Esophagus squamous epithelium (tissue), 5 donors: ENCODE results near the gene NKD1. TPM values are rescaled to one million over a fixed set of nuclear protein-coding genes. Genes with fewer than 3 reads are reported as not detected.

Experiments used
- DNase-seq: peaks from one replicate; lab custom pipeline; 2025; lab: John Stamatoyannopoulos, UW
- H3K27ac ChIP-seq, 4 donors: fragments of 200-600 bp; sonication (generic); one replicate each; pipeline ENCODE4 v1.5.1; 2016 to 2019; ENCODE audit warnings: mild to moderate bottlenecking in 1 of 4
- H3K27me3 ChIP-seq, 4 donors: fragments of 200-600 bp; sonication (generic); 1 replicate in 3 of 4; 2 replicates in 1 of 4; pipeline versions ENCODE4 v1.5.1 to v1.6.0; 2017 to 2021; ENCODE audit warnings: antibody characterized with exemption in 1 of 4
- H3K36me3 ChIP-seq, 3 donors: fragments of 200-600 bp; sonication (generic); one replicate each; pipeline ENCODE4 v1.5.1; 2016 to 2019
- H3K4me1 ChIP-seq, 3 donors: fragments of 200-600 bp; sonication (generic); one replicate each; pipeline ENCODE4 v1.5.1; 2017 to 2019
- H3K4me3 ChIP-seq, 4 donors: fragments of 200-600 bp; sonication (generic); 1 replicate in 3 of 4; 2 replicates in 1 of 4; pipeline ENCODE4 v1.5.1; 2016 to 2019; ENCODE audit warnings: mild to moderate bottlenecking in 2 of 4, moderate library complexity in 1 of 4
- H3K9me3 ChIP-seq, 3 donors: fragments of 200-600 bp; sonication (generic); one replicate each; pipeline ENCODE4 v1.5.1; 2016 to 2019
- CTCF ChIP-seq, 6 experiments: fragments of 450-650 bp in 4 of 6; fragments of 200-600 bp in 2 of 6; sonication (generic) in 2 of 6; IDR thresholded peaks; one replicate each; pipeline ENCODE4 v1.5.1; 2016 to 2019; ENCODE audit warnings: antibody characterized with exemption in 6 of 6, mild to moderate bottlenecking in 4 of 6, moderate library complexity in 4 of 6
- POLR2A ChIP-seq, 4 donors: fragments of 450-650 bp; IDR thresholded peaks; one replicate each; pipeline ENCODE4 v1.6.1; 2017; ENCODE audit warnings: antibody characterized with exemption in 4 of 4, mild to moderate bottlenecking in 4 of 4, moderate library complexity in 3 of 4
- WGBS, 2 donors: methylation state at CpG; one replicate each; pipeline ENCODE4 v1.1.5; 2018; 5-methylcytosine and 5-hydroxymethylcytosine counted together
- intact Hi-C: fragments of 100-400 bp; cut with DNase I; formaldehyde crosslinking; loops from one replicate; pipeline ENCODE4 v1.15.0; 2022
- total RNA-seq, 4 donors: library from RNA; depleted of rRNA; stranded (reverse); fragments of >200 nt; gene quantifications; one replicate each; pipeline ENCODE4 v1.1.0, GENCODE V29; 2016
- donor health status: DM: yes; HTN: yes; CAD: no.

Gene NKD1
- total RNA-seq, 4 donors from 2014 or later, result 1.1 to 10.5 (median 3.1) TPM

GRCh38 chr16:50644245-50644644 is 96.0 kb downstream of the NKD1 start:
- TF ChIP-seq POLR2A (IDR thresholded peaks at IDR 0.05) (no peak), CTCF (IDR thresholded peaks at IDR 0.05) (no peak)
- intact Hi-C loops, result no loop called here
- 74 to 86% methylated on average over 4 to 5 of the region's 5 CpGs for WGBS, 2 donors

GRCh38 chr16:50644729-50645128 is 96.5 kb downstream of the NKD1 start:
- Histone ChIP-seq H3K27me3 (no peaks in the 10 kb centered on the region), H3K4me1 (peaks cover 0 to 9% (median 0%) of the 10 kb centered on the region in 3 donors), H3K4me3 (no peak overlapping the region), H3K27ac (no peak overlapping the region), H3K36me3 (no peaks in the 10 kb centered on the region), H3K9me3 (no peaks in the 10 kb centered on the region)
- intact Hi-C loops, result no loop called here
- WGBS, 2 donors, result 10 to 49% methylated on average over 4 to 6 of the region's 6 CpGs
- DNase-seq, result no peak
- peak in 5 of 6 experiments; percentile 18 to 35 (median 22) for TF ChIP-seq CTCF (IDR thresholded peaks at IDR 0.05)
- TF ChIP-seq POLR2A (IDR thresholded peaks at IDR 0.05), result no peak

More at GRCh38 chr16:50644245-50644644, 96.0 kb downstream of the NKD1 start:
- Histone ChIP-seq H3K4me1 (peaks cover 0 to 9% (median 0%) of the 10 kb centered on the region in 3 donors), H3K36me3 (no peaks in the 10 kb centered on the region), H3K4me3 (no peak overlapping the region), H3K9me3 (no peaks in the 10 kb centered on the region), H3K27me3 (no peaks in the 10 kb centered on the region), H3K27ac (no peak overlapping the region)
- DNase-seq, result no peak

- 67 to 69% methylated on average over 18 to 20 of the region's 20 CpGs for WGBS, 2 donors
- no peak overlapping the region for H3K4me3 ChIP-seq
- no peak for DNase-seq
- no peaks in the 10 kb centered on the region for H3K36me3 ChIP-seq
- TF ChIP-seq CTCF (IDR thresholded peaks at IDR 0.05) (no peak), POLR2A (IDR thresholded peaks at IDR 0.05) (no peak)
- peaks cover 0 to 9% (median 0%) of the 10 kb centered on the region in 3 donors for H3K4me1 ChIP-seq
- H3K27ac ChIP-seq, result no peak overlapping the region
- H3K9me3 ChIP-seq, result no peaks in the 10 kb centered on the region
- H3K27me3 ChIP-seq, result no peaks in the 10 kb centered on the region
- intact Hi-C loops, result no loop called here
Observed at GRCh38 chr16:50645563-50646220, 97.5 kb downstream of the NKD1 start.

- no peak for DNase-seq
- H3K27ac ChIP-seq, result no peak overlapping the region
- intact Hi-C loops, result no loop called here
- TF ChIP-seq POLR2A (IDR thresholded peaks at IDR 0.05) (no peak), CTCF (IDR thresholded peaks at IDR 0.05) (no peak)
- H3K4me3 ChIP-seq, result no peak overlapping the region
- no peaks in the 10 kb centered on the region for H3K27me3 ChIP-seq
- peaks cover 0 to 9% (median 0%) of the 10 kb centered on the region in 3 donors for H3K4me1 ChIP-seq
- WGBS, 2 donors, result 70 to 81% methylated on average over 8 of the region's 8 CpGs
- H3K9me3 ChIP-seq, result no peaks in the 10 kb centered on the region
- no peaks in the 10 kb centered on the region for H3K36me3 ChIP-seq
Observed at GRCh38 chr16:50646345-50646744, 98.1 kb downstream of the NKD1 start.

GRCh38 chr16:50651835-50652438 is 103.7 kb downstream of the NKD1 start:
- no peak for TF ChIP-seq CTCF (IDR thresholded peaks at IDR 0.05)
- no peak for TF ChIP-seq POLR2A (IDR thresholded peaks at IDR 0.05)
- Histone ChIP-seq H3K36me3 (no peaks in the 10 kb centered on the region), H3K27me3 (no peaks in the 10 kb centered on the region), H3K9me3 (no peaks in the 10 kb centered on the region), H3K27ac (no peak overlapping the region), H3K4me1 (no peaks in the 10 kb centered on the region), H3K4me3 (no peak overlapping the region)
- no peak for DNase-seq
- intact Hi-C loops, result no loop called here
- WGBS, 2 donors, result 95 to 100% methylated on average over 3 of the region's 3 CpGs
